HuH-7.5 (cell line): ENCODE data around the gene FCN1.
"Not testable (repeated sequence)": the region's sequence is repeated elsewhere in the genome, so short reads cannot be mapped to it uniquely, and the experiment has no call there.

Experiments
- DNase-seq: peaks from one replicate; pipeline ENCODE4 v3.0.0; 2011; ENCODE audit warnings: low spot score

The FCN1 gene

DNA sequence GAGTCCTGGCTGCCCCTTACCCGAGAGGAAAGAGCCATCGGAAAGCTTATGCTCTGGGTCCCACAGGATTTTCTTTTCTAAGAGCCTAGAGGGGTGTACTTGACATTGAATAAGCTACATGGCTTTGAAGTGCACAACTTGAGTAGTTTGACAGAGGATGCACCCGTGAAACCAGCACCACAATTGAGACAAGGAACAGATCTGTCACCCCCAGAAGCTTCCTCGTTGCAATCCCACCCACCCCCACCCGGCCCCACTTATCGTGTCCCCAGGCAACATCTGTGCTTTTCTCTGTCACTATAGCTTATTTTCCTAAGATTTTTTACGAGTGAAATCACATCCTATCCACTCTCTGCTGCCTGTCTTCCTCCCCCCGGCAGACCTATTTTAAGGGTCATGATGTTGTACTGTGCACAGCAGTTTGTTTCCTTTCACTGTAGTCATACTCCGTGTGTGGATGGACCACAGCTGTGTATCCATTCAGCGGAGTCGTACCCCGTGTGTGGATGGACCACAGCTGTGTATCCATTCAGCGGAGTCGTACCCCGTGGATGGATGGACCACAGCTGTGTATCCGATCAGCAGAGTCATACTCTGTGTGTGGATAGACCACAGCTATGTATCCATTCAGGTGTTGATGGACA is 45.9 kb downstream of the FCN1 start:
- no peak for DNase-seq

DNA sequence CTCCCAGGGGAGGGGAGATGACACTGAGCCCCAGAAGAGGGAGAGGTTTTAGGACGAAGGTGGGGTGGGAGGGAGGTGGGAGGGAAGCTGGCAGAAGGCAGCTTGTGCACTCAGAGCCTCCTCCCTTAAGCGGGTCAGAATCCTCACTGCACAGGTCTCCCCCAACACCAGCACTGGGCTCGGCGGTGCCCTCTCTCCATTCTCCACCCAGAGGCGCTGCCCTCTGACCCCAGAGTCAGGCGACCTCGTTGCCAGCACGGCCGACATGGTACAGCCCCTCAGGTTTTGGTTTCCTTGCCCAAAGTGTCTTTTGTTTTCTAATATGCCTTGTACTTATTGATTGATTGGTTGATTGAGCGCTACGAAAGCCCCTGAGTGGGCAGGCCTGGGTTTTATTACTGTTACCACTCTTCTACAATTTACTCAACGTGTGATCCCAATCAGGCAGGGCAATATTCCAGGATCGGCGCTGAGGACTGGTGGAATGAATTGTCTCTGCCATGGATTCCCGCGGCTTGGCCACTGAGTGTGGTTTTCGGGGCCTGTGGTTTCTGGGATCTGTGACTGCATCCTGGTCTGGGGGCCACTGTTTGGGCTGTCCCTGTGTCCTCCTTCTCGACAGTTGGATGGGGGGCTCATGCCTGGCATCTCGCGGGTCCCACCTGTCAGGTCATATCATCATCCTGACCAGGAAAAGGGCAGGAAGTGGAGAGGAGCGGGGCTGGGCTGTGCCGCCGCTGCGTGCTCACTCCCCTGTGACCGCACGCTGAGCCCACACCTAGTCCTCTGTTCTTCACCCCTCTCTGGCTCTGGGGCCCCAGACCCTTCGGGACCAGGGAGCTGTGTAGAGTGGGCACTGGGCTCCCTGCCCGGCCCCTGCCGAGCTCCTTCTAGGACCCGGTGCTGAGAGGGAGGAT is 46.7 kb downstream of the FCN1 start:
- DNase-seq, result no peak

GRCh38 chr9:134870301-134870694 is 47.4 kb downstream of the FCN1 start:
- DNase-seq, result no peak

DNA sequence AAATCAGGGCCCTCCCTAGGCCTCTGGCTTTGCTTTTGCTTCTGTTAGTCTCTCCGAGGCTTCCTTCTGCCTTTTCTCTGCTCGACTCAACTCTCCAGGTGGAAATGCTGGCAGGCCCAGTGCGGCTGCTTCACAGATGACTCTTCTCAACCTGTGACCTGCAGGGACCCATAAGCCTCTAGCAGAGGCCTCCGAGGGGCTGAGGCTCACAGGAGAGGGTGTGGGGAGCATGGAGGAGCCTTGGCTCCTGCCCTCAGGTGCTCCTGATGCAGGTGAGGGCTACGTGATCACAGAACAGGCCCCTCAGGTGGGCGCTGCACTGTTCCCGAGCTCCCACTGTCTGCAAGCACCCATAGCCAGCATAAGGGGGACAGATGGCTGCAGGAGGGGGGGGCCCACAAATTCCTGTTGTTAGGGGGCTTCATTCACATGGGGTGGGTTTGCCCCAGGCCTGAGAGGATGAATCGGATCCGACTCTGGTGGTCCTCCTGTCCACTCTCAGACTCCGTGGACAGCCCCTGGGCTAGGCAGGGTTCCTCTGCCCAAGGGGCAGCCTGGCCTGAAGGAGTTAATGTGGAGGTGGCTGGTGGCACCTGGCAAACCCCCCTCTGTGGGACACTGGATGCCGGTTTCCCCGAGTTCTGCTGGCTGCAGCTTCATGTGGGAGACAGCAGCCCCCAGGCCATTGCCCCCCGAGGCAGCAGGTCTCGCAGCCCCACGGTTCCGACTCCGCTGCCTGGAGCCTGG is 48.0 kb downstream of the FCN1 start:
- DNase-seq, result no peak

- DNase-seq, result no peak
These were observed 48.8 kb downstream of the FCN1 start for GRCh38 chr9:134868751-134869553.

GRCh38 chr9:134867917-134868750 is 49.6 kb downstream of the FCN1 start:
- DNase-seq, result no peak

DNA sequence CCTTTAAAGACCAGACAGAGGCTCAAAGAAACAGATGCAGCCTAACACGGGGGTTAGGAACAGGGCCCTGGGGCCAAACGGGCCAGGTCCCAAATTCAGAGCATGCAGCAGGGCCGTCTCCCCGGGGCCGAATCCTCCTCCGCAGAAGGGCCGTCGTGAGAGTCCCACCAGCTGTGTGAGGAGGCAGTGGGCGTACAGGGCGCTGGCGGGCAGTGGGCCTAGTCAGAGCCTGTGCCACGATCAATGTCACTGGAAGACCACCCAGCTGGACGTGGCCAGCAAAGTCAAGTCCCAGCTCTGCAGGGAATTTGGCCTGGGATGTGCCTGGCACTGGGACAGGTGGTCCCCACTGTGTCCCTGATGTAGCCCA is 52.9 kb downstream of the FCN1 start:
- DNase-seq, result no peak

DNA sequence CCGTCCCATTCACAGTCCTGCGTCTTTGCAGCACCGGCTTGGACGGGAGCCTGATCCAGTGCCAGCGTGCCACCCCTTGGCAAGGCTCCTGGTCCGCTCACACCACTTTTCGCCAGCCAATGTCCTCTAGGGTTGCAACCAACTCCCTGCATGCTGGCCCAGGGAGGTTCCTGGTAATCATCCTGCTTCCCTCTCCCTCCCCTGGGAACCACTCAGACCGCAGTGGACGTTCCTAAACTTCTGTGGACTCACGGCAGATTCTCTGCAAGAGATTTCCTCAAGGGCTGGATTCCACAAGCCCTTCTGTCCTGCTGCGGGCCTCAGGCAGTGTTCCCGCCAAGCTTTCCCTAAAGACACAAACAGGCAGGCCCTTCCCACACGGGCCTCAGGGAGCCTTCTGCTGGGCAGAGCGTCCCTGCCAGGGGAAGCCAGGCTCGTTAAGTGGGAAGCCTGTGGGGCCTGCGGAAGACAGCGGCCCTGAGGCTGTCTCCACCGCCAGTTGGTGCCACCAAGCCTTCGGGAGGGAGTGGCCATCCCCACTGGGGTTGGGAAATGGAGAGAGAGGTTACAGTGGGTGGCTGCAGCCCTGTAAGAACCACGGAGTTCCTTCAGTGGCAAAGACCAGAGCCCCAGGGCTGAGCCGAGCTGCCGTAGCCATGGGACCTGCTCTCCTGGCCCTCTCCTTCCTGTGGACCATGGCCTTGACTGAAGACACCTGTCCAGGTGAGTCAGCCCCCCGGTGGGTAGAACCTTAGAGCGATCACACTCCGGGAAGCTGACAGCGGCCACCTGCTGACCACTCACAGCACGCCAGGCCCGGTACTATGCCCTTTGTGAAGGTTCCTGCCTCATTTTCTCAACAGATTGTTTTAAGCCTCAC is 53.5 kb downstream of the FCN1 start:
- no peak for DNase-seq

DNA sequence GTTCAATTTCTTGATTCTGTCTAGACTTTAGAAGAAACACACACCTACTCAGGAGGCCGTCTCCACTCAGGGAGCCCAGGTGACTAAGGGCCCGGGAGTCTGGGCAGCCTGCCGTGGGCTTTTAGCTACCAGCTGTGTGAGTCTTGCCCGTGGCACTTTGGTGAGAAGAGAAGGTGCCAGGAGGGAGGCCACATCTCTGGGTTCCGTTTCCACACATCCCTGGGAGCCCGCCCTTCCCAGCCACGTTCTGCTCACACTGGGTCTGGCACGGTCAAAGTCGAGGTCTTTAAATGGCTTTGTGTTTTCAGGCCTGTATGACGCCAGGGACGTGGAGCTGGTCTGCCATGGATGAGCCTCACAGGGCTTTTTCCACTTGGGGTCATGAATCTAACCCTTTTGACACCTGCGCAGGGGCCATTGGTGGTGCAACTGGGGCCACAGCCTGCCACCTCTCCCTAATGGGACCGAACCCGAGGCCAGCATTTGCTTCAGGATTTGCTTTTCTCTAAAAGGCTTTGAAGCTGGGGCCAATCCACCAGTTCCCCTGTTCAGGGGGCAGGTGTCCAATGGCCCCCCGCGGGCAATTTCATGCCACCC is 54.3 kb downstream of the FCN1 start:
- DNase-seq, result no peak

DNA sequence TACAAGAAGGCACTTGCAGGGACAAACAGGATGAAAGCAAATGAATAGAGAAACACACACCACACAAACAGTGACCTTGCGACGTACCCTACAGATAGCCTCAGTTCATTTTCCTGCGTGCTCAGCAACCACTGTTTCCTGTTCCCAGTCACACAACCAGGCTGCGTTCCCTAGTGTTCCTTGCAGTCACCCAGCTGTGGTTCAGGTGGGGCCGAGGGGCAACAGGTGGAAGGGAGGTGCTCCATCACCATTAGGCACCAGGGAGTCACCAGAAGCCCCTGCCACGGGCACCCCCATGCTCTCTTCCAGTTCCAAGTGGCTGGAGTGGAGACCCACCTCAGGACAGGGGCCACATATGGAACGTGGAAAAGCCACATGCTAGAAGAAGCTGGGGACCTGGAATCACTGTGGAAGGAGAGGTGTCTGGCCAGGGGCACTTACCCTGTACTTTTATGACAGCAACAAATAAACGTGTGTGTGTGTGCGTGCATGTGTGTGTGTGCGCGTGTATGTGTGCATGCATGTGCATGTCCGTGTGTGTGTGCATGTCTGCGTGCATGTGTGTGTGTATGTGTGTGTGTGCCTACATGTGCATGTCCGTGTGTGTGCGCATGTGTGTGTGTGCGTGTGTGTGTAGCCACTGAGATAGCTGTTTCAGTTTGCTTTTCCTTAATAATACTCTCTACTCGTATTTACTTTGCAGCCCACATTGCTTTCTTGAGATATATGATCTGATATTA is 55.9 kb downstream of the FCN1 start:
- no peak for DNase-seq

DNA sequence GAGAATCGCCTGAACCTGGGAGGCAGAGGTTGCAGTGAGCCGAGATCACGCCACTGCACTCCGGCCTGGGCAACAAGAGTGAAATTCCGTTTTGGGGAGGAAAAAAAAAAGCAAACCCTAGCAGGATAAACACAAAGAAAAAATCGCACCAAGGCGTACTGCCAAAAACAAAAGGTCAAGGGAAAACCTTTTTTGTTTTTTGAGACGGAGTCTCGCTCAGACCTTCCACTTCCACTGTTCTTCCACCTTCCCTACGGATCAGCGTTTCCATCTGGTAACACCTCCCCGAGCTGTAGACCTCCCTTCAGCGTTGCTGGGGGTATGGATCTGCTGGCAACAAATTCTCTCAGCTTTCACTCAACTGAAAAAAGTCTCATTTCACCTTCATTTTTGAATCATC is 57.2 kb downstream of the FCN1 start:
- DNase-seq, result no peak

DNA sequence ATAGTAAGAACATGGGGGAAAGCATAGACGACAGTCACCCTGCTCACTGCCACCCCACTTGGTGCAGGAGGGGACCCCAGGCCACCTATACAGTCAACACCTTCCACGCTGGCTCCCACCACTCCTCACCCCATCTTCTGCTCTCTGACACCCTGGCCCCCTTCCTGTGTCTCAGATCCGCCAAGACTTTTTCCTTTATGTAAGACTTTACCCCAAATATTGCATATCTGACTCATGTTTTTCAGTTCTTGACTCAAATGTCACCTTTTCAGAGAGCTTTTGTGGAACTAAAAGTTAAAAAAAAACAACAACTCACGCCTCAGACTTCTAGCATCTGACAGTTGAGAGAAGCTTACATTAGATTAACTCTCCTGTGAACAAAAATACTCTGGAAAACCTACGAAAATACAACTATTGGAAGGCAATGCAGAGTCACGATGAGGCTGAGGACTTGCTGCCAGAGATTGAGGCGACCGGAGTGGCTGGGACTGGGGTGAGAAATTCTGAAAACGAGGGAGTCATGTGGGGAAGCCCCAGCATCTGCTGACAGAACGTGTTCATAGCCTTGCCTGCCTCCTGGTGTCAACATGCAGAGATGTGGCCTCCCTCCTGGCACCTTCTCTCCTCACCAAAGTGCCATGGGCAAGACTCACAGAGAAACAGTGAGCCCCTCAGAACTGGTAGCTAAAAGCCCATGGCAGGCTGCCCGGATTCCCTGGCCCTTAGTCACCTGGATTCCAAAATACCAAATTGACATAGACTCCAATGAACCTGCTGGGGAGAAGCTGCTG is 59.5 kb downstream of the FCN1 start:
- DNase-seq, result no peak

DNA sequence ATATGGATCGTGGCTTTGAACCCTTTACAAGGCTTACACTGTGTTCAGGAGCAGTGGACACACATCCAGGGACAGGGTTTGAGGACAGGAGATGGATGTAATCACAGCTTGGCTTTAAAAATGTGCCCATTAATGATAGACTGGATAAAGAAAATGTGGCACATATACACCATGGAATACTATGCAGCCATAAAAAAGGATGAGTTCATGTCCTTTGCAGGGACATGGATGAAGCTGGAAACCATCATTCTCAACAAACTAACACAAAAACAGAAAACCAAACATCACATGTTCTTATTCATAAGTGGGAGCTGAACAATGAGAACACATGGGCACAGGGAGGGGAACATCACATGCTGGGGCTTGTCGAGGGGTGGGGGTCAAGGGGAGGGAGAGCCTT is 60.3 kb downstream of the FCN1 start:
- DNase-seq, result not testable (repeated sequence)

DNA sequence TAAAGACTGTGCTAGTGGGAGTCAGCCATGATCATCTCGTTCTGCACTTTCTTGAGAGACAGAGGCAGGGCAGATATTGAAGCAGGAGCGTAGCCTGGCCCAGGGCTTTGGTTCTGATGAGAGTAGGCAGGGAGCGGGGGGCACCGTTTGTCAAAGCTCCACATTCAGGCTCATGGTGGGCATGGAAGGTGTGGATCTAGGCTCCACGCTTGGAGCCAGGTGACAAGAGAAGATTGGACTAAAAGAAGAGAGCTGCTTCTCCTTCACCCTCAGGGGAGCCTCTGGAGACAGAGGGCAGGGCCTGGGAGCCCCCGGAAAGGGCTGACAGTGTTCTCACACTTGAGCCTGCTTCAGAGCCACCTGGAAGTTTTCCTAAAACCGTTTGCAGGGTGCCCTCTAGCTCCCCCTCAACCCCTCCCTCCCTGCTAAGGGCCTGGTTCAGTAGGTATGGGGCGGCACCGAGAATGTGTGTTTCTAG is 61.8 kb downstream of the FCN1 start:
- DNase-seq, result no peak
